ENCODE data around the gene SLC8A2.

DNA sequence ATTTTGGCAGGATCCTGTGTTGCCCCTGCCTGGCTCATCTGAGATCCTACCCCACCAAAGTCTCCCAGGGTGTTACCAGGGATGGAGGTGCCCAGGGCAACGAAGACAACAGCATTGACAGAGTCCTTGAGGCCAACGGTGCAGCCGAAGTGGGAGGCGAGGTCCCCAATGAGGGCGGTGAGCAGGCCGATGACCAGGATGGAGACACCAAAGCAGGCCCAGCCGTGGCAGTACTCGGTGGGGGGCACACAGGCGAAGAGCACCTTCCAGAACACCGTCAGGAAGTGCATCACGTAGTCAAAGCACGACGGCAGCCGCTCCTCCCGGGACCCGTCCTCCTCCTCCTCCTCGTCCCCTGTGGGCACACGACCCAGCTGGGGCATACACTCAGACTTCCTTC lies 39.6 kb downstream of the SLC8A2 start:
- TF ChIP-seq EZH2 (optimal IDR thresholded peaks at IDR 0.05; ENCODE audit: low read depth, low read length): no peak
- TF ChIP-seq, protein P1, sequence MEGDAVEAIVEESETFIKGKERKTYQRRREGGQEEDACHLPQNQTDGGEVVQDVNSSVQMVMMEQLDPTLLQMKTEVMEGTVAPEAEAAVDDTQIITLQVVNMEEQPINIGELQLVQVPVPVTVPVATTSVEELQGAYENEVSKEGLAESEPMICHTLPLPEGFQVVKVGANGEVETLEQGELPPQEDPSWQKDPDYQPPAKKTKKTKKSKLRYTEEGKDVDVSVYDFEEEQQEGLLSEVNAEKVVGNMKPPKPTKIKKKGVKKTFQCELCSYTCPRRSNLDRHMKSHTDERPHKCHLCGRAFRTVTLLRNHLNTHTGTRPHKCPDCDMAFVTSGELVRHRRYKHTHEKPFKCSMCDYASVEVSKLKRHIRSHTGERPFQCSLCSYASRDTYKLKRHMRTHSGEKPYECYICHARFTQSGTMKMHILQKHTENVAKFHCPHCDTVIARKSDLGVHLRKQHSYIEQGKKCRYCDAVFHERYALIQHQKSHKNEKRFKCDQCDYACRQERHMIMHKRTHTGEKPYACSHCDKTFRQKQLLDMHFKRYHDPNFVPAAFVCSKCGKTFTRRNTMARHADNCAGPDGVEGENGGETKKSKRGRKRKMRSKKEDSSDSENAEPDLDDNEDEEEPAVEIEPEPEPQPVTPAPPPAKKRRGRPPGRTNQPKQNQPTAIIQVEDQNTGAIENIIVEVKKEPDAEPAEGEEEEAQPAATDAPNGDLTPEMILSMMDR (IDR thresholded peaks at IDR 0.05; ENCODE audit: low read length): no peak
